Esophagus squamous epithelium (tissue), 5 donors: ENCODE data around the gene MAB21L4. TPM values are rescaled to one million over a fixed set of nuclear protein-coding genes. Genes with fewer than 3 reads are reported as not detected.
"Not testable (repeated sequence)": the region's sequence is repeated elsewhere in the genome, so short reads cannot be mapped to it uniquely, and the experiment has no call there.

Experiments used
- DNase-seq: peaks from one replicate; lab custom pipeline; 2025; lab: John Stamatoyannopoulos, UW
- H3K27ac ChIP-seq, 4 donors: fragments of 200-600 bp; sonication (generic); one replicate each; pipeline ENCODE4 v1.5.1; 2016 to 2019; ENCODE audit warnings: mild to moderate bottlenecking in 1 of 4
- H3K27me3 ChIP-seq, 4 donors: fragments of 200-600 bp; sonication (generic); 1 replicate in 3 of 4; 2 replicates in 1 of 4; pipeline versions ENCODE4 v1.5.1 to v1.6.0; 2017 to 2021; ENCODE audit warnings: antibody characterized with exemption in 1 of 4
- H3K36me3 ChIP-seq, 3 donors: fragments of 200-600 bp; sonication (generic); one replicate each; pipeline ENCODE4 v1.5.1; 2016 to 2019
- H3K4me1 ChIP-seq, 3 donors: fragments of 200-600 bp; sonication (generic); one replicate each; pipeline ENCODE4 v1.5.1; 2017 to 2019
- H3K4me3 ChIP-seq, 4 donors: fragments of 200-600 bp; sonication (generic); 1 replicate in 3 of 4; 2 replicates in 1 of 4; pipeline ENCODE4 v1.5.1; 2016 to 2019; ENCODE audit warnings: mild to moderate bottlenecking in 2 of 4, moderate library complexity in 1 of 4
- H3K9me3 ChIP-seq, 3 donors: fragments of 200-600 bp; sonication (generic); one replicate each; pipeline ENCODE4 v1.5.1; 2016 to 2019
- POLR2A ChIP-seq, 4 donors: fragments of 450-650 bp; IDR thresholded peaks; one replicate each; pipeline ENCODE4 v1.6.1; 2017; ENCODE audit warnings: antibody characterized with exemption in 4 of 4, mild to moderate bottlenecking in 4 of 4, moderate library complexity in 3 of 4
- WGBS, 2 donors: methylation state at CpG; one replicate each; pipeline ENCODE4 v1.1.5; 2018; 5-methylcytosine and 5-hydroxymethylcytosine counted together
- intact Hi-C: fragments of 100-400 bp; cut with DNase I; formaldehyde crosslinking; loops from one replicate; pipeline ENCODE4 v1.15.0; 2022
- total RNA-seq, 4 donors: library from RNA; depleted of rRNA; stranded (reverse); fragments of >200 nt; gene quantifications; one replicate each; pipeline ENCODE4 v1.1.0, GENCODE V29; 2016
- TF ChIP-seq, protein P1 (sequence below), 6 experiments: fragments of 450-650 bp in 4 of 6; fragments of 200-600 bp in 2 of 6; sonication (generic) in 2 of 6; IDR thresholded peaks; one replicate each; pipeline ENCODE4 v1.5.1; 2016 to 2019; ENCODE audit warnings: antibody characterized with exemption in 6 of 6, mild to moderate bottlenecking in 4 of 6, moderate library complexity in 4 of 6
- donor health status: DM: yes; HTN: yes; CAD: no.

MAB21L4 gene
- total RNA-seq, 4 donors from 2014 or later: 105 to 440 (median 163) TPM

GRCh38 chr2:240847817-240848216, 48.1 kb downstream of the MAB21L4 start:
- H3K4me1 ChIP-seq: peaks cover 0 to 10% (median 0%) of the 10 kb centered on the region in 3 donors
- intact Hi-C loops: no loop called here
- H3K9me3 ChIP-seq: no peaks in the 10 kb centered on the region
- TF ChIP-seq, protein P1, sequence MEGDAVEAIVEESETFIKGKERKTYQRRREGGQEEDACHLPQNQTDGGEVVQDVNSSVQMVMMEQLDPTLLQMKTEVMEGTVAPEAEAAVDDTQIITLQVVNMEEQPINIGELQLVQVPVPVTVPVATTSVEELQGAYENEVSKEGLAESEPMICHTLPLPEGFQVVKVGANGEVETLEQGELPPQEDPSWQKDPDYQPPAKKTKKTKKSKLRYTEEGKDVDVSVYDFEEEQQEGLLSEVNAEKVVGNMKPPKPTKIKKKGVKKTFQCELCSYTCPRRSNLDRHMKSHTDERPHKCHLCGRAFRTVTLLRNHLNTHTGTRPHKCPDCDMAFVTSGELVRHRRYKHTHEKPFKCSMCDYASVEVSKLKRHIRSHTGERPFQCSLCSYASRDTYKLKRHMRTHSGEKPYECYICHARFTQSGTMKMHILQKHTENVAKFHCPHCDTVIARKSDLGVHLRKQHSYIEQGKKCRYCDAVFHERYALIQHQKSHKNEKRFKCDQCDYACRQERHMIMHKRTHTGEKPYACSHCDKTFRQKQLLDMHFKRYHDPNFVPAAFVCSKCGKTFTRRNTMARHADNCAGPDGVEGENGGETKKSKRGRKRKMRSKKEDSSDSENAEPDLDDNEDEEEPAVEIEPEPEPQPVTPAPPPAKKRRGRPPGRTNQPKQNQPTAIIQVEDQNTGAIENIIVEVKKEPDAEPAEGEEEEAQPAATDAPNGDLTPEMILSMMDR (IDR thresholded peaks at IDR 0.05): no peak
- TF ChIP-seq POLR2A (IDR thresholded peaks at IDR 0.05): no peak
- no peak overlapping the region for H3K27ac ChIP-seq
- 85 to 87% methylated on average over 12 to 13 of the region's 13 CpGs for WGBS, 2 donors
- H3K27me3 ChIP-seq: peaks cover 0 to 5% (median 0%) of the 10 kb centered on the region in 4 donors
- H3K4me3 ChIP-seq: no peak overlapping the region
- DNase-seq: no peak
- no peaks in the 10 kb centered on the region for H3K36me3 ChIP-seq

GRCh38 chr2:240846873-240847595, 48.9 kb downstream of the MAB21L4 start:
- 68 to 78% methylated on average over 1 to 4 of the region's 5 CpGs for WGBS, 2 donors
- H3K27me3 ChIP-seq: peaks cover 0 to 5% (median 0%) of the 10 kb centered on the region in 4 donors
- no peak for DNase-seq

DNA sequence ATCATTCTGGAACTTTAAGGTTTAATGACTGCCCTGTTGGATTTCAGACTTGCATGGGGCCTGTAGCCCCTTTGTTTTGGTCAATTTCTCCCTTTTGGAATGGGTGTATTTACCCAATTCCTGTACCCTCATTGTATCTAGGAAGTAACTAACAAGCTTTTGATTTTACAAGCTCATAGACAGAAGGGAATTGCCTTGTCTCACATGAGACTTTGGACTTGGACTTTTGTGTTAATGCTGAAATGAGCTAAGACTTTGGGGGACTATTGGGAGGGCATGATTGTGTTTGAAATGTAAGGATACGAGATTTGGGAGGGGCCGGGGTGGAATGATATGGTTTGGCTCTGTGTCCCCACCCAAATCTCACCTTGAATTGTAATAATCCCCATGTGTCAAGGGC, 49.6 kb downstream of the MAB21L4 start:
- H3K4me3 ChIP-seq, H3K27ac ChIP-seq, H3K4me1 ChIP-seq, intact Hi-C loops, DNase-seq, H3K36me3 ChIP-seq, H3K9me3 ChIP-seq: not testable (repeated sequence)
- H3K27me3 ChIP-seq: peaks cover 0 to 11% (median 0%) of the 10 kb centered on the region in 4 donors
- 70 to 85% methylated on average over 2 of the region's 2 CpGs for WGBS, 2 donors

More at GRCh38 chr2:240846873-240847595, 48.9 kb downstream of the MAB21L4 start:
- intact Hi-C loops: no loop called here
- Histone ChIP-seq H3K4me1 (peaks cover 0 to 10% (median 0%) of the 10 kb centered on the region in 3 donors), H3K27ac (no peak overlapping the region), H3K4me3 (no peak overlapping the region), H3K36me3 (no peaks in the 10 kb centered on the region), H3K9me3 (no peaks in the 10 kb centered on the region)
- TF ChIP-seq, protein P1 (IDR thresholded peaks at IDR 0.05): no peak
- no peak for TF ChIP-seq POLR2A (IDR thresholded peaks at IDR 0.05)

DNA sequence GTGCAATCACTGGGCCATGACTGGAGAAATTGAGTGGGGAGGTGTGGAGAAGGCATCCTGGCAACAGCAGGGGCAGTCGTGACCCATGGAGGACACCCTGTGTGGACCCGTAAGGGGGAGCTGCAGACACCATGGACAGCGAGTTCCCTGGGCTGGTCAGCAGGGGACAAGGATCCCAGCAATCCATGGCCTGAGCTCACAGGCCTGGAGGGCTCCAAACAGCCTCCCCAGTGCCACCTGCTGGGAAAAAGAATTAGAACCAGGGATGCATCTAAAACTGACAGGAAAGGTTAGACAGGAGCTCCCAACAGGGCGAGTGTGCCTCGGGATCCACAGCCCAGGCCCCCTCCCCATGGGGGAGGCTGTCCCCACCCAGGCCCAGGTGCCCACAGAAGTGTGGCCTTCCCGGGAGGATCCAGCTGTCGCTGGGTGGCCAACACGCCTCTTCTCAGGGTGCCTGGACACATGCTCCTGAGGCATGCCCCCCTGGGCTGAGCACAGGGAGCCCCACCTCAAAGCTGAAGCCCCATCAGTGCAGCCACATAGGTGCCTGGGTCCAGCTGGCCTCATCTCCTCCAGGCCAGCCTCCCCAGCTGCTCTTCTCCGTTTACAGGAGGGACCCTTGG, 55.4 kb downstream of the MAB21L4 start:
- TF ChIP-seq, protein P1 (IDR thresholded peaks at IDR 0.05): peak in 4 of 6 experiments; percentile 17 to 57 (median 23)
- no peak for TF ChIP-seq POLR2A (IDR thresholded peaks at IDR 0.05)
- Histone ChIP-seq H3K27me3 (peaks cover 0 to 50% (median 0%) of the 10 kb centered on the region in 4 donors), H3K9me3 (no peaks in the 10 kb centered on the region), H3K4me3 (no peak overlapping the region), H3K36me3 (no peaks in the 10 kb centered on the region), H3K27ac (no peak overlapping the region), H3K4me1 (no peaks in the 10 kb centered on the region)
- WGBS, 2 donors: 36 to 51% methylated on average over 3 to 4 of the region's 9 CpGs
- intact Hi-C loops: no loop called here
- DNase-seq: no peak

DNA sequence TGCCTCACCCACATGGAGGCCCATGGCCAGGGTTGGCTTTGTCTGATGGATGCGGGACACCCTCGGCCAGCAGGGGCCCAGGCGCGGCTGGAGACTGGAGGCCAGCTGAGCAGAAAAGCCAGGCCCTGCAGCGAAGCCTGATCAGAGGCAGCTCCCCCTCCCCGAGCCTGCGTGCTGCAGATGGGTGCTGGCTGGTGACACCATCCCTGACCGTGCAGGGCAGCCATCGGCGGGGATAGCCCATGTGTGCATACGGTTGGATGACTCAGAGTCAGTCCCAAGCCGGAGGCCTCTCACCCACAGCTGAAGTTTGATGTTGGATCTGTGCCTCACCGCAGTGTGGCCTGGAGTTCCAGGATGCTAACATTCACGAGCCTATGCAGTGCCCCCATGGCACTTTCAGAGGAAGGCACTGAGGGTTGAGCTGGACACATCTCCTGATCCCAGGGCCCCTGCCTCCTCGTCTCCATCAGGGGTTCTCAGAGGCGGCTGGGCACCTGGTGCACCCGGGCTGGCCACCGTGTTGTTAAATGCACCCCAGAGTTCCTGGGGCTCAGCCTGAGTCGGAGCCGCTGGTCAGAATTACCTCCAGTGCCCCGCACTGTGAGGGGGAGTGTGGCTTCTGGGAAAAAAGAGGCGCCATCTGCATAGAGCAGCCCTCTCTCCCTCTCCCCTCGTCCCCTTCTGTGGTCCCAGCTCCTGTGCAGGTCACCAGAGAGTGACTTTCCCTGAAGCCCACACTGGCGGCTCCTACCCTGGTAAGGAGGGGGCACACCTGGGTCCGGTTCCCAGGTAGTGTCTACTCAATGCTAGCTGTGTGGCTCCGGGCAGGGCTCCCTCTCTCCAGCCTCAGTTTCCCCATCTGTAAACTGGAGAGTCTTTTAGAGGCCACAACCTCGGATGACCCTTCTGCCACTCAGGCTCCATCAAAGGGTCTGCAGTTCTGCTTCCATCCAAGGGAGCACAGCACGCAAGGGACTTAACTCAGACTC, 56.5 kb downstream of the MAB21L4 start:
- Histone ChIP-seq H3K9me3 (no peaks in the 10 kb centered on the region), H3K4me3 (no peak overlapping the region), H3K36me3 (no peaks in the 10 kb centered on the region), H3K4me1 (no peaks in the 10 kb centered on the region), H3K27ac (no peak overlapping the region), H3K27me3 (peaks cover 0 to 53% (median 0%) of the 10 kb centered on the region in 4 donors)
- TF ChIP-seq POLR2A (IDR thresholded peaks at IDR 0.05): no peak
- TF ChIP-seq, protein P1 (IDR thresholded peaks at IDR 0.05): no peak
- 67 to 78% methylated on average over 6 to 14 of the region's 28 CpGs for WGBS, 2 donors
- intact Hi-C loops: no loop called here
- DNase-seq: no peak
